Liver (tissue), 9 donors: ENCODE results near the gene CADM2. TPM values are rescaled to one million over a fixed set of nuclear protein-coding genes. Genes with fewer than 3 reads are reported as not detected.

Experiments
- DNase-seq: peaks from one replicate; pipeline ENCODE4 v3.0.0-alpha.2; 2017; ENCODE audit warnings: low spot score
- H3K27ac ChIP-seq, 2 donors: one replicate each; pipeline ENCODE4 v1.7.0; 2013; ENCODE audit warnings: inconsistent platforms in 2 of 2, low read length in 2 of 2, control low read depth in 1 of 2, low read depth in 1 of 2, mild to moderate bottlenecking in 1 of 2
- H3K27me3 ChIP-seq, 4 donors: one replicate each; pipeline versions ENCODE4 v1.6.1 to v1.7.0; 2013; ENCODE audit warnings: low read length in 3 of 4, inconsistent platforms in 1 of 4, mild to moderate bottlenecking in 1 of 4, moderate library complexity in 1 of 4; ENCODE audit not compliant: control insufficient read depth in 4 of 4, insufficient read depth in 4 of 4
- H3K36me3 ChIP-seq, 4 donors: one replicate each; pipeline versions ENCODE4 v1.6.1 to v1.7.0; 2013; ENCODE audit warnings: low read length in 3 of 4, mild to moderate bottlenecking in 3 of 4, low read depth in 1 of 4, moderate library complexity in 1 of 4; ENCODE audit not compliant: control insufficient read depth in 4 of 4, insufficient read depth in 3 of 4
- H3K4me1 ChIP-seq, 4 donors: one replicate each; pipeline versions ENCODE4 v1.6.1 to v1.7.0; 2013; ENCODE audit warnings: low read length in 3 of 4, mild to moderate bottlenecking in 3 of 4, moderate library complexity in 1 of 4; ENCODE audit not compliant: control insufficient read depth in 4 of 4, insufficient read depth in 4 of 4
- H3K4me3 ChIP-seq, 3 donors: one replicate each; pipeline versions ENCODE4 v1.6.1 to v1.7.0; 2013; ENCODE audit warnings: low read length in 3 of 3, control low read depth in 1 of 3, low read depth in 1 of 3, mild to moderate bottlenecking in 1 of 3
- H3K9ac ChIP-seq, 2 donors: one replicate each; pipeline ENCODE4 v1.7.0; 2013; ENCODE audit warnings: low read length in 2 of 2, mild to moderate bottlenecking in 2 of 2, moderate library complexity in 2 of 2, control low read depth in 1 of 2, low read depth in 1 of 2
- H3K9me3 ChIP-seq, 4 donors: one replicate each; pipeline versions ENCODE4 v1.6.1 to v1.7.0; 2013; ENCODE audit warnings: low read length in 3 of 4; ENCODE audit not compliant: control insufficient read depth in 4 of 4
- EGR1 ChIP-seq, 2 donors: IDR thresholded peaks; 2 replicates each; pipeline ENCODE4 v1.6.1; 2016 to 2018; ENCODE audit warnings: antibody characterized with exemption in 2 of 2, low read depth in 2 of 2
- FOXA1 ChIP-seq: IDR thresholded peaks from 2 replicates; pipeline ENCODE4 v1.6.1; 2016; ENCODE audit warnings: antibody characterized with exemption
- FOXA2 ChIP-seq: IDR thresholded peaks from 2 replicates; pipeline ENCODE4 v1.6.1; 2016; ENCODE audit warnings: antibody characterized with exemption
- GABPA ChIP-seq, 2 donors: IDR thresholded peaks in 1 of 2; conservative IDR thresholded peaks in 1 of 2; 2 replicates each; pipeline ENCODE4 v1.6.1; 2016; ENCODE audit warnings: antibody characterized with exemption in 2 of 2, mild to moderate bottlenecking in 1 of 2, moderate library complexity in 1 of 2
- HNF4A ChIP-seq, 2 donors: conservative IDR thresholded peaks; 2 replicates each; pipeline ENCODE4 v1.6.1; 2016; ENCODE audit warnings: antibody characterized with exemption in 2 of 2, mild to moderate bottlenecking in 2 of 2
- HNF4G ChIP-seq: IDR thresholded peaks from 2 replicates; pipeline ENCODE4 v1.6.1; 2016; ENCODE audit warnings: antibody characterized with exemption
- JUND ChIP-seq, 2 donors: IDR thresholded peaks; 2 replicates each; pipeline ENCODE4 v1.6.1; 2016; ENCODE audit warnings: antibody characterized with exemption in 2 of 2
- NR2F2 ChIP-seq: IDR thresholded peaks from 2 replicates; pipeline ENCODE4 v1.6.1; 2016; ENCODE audit warnings: antibody characterized with exemption
- RAD21 ChIP-seq, 2 donors: IDR thresholded peaks; 2 replicates each; pipeline ENCODE4 v1.6.1; 2016; ENCODE audit warnings: antibody characterized with exemption in 2 of 2, mild to moderate bottlenecking in 2 of 2
- RXRA ChIP-seq, 2 donors: IDR thresholded peaks; 2 replicates each; pipeline ENCODE4 v1.6.1; 2017 to 2018; ENCODE audit warnings: antibody characterized with exemption in 2 of 2, mild to moderate bottlenecking in 1 of 2
- SP1 ChIP-seq: IDR thresholded peaks from 2 replicates; pipeline ENCODE4 v1.6.1; 2018; ENCODE audit warnings: antibody characterized with exemption, mild to moderate bottlenecking
- YY1 ChIP-seq: IDR thresholded peaks from 2 replicates; pipeline ENCODE4 v1.6.1; 2016; ENCODE audit warnings: antibody characterized with exemption, mild to moderate bottlenecking
- WGBS: extraction: QIAGEN DNeasy Blood & Tissue Kit; methylation state at CpG from one replicate; pipeline ENCODE4 v1.1.7; 2013; 5-methylcytosine and 5-hydroxymethylcytosine counted together
- polyA plus RNA-seq, 2 donors: library from polyadenylated mRNA; stranded (reverse) in 1 of 2; unstranded in 1 of 2; fragments of 200-250 nt in 1 of 2; fragments of >200 nt in 1 of 2; fragmentation: Nextera tagmentation in 1 of 2; extraction: Ambion mirVana in 1 of 2; gene quantifications; one replicate each; pipeline versions ENCODE4 v1.2.1 to v1.2.3, GENCODE V29; 2013 to 2015
- total RNA-seq, 2 donors: library from RNA; depleted of rRNA; stranded (reverse); fragments of >200 nt; gene quantifications; one replicate each; pipeline ENCODE4 v1.2.3, GENCODE V29; 2014
- TF ChIP-seq, protein P1 (sequence below): IDR thresholded peaks from 2 replicates; pipeline ENCODE4 v1.6.1; 2016; ENCODE audit warnings: antibody characterized with exemption
- TF ChIP-seq, protein P2 (sequence below): fragments of 150-350 bp; IDR thresholded peaks from 2 replicates; pipeline ENCODE4 v1.5.1; 2017; ENCODE audit warnings: improper control_type of control experiment, low read depth, low read length; ENCODE audit not compliant: missing input control
- TF ChIP-seq, protein P3 (sequence below): IDR thresholded peaks from 2 replicates; pipeline ENCODE4 v1.6.1; 2016; ENCODE audit warnings: antibody characterized with exemption
- TF ChIP-seq, protein P4 (sequence below): IDR thresholded peaks from 2 replicates; pipeline ENCODE4 v1.6.1; 2016; ENCODE audit warnings: antibody characterized with exemption, mild to moderate bottlenecking
- TF ChIP-seq, protein P5 (sequence below): IDR thresholded peaks from 2 replicates; pipeline ENCODE4 v1.6.1; 2016; ENCODE audit warnings: antibody characterized with exemption
- donor health status: healthy.
- donor health status: healthy.
- donor health status: healthy.
- donor health status: healthy.
- donor health status: healthy.

The CADM2 gene
- total and polyA plus RNA-seq, 4 donors = 0.35 to 0.92 (median 0.51) TPM

DNA sequence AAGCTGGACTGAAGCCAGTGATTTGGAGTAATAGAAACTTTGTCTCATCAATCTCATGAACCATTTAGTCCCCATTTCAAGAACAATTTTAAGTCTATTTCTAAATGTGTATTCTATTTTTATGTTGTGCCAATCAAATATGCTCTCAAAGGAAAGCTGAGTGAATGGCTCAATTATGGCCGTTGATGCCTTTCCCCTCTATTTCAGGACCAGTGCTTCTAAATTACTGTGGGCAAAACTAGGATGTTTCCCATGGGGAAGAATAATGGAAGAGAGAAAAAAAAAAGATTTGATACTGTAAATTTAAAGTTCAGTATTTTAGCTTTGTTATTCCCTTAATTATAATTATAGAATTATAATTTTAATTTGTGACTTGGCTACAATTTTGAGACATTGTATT is 110.1 kb downstream of the CADM2 start:
- 74% methylated on average over 1 of the region's 1 CpG for WGBS
- TF ChIP-seq, protein P1, sequence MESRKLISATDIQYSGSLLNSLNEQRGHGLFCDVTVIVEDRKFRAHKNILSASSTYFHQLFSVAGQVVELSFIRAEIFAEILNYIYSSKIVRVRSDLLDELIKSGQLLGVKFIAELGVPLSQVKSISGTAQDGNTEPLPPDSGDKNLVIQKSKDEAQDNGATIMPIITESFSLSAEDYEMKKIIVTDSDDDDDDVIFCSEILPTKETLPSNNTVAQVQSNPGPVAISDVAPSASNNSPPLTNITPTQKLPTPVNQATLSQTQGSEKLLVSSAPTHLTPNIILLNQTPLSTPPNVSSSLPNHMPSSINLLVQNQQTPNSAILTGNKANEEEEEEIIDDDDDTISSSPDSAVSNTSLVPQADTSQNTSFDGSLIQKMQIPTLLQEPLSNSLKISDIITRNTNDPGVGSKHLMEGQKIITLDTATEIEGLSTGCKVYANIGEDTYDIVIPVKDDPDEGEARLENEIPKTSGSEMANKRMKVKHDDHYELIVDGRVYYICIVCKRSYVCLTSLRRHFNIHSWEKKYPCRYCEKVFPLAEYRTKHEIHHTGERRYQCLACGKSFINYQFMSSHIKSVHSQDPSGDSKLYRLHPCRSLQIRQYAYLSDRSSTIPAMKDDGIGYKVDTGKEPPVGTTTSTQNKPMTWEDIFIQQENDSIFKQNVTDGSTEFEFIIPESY = no peak
- no peak for TF ChIP-seq YY1
- TF ChIP-seq RXRA (IDR thresholded peaks at IDR 0.05) = no peak
- TF ChIP-seq, protein P2, sequence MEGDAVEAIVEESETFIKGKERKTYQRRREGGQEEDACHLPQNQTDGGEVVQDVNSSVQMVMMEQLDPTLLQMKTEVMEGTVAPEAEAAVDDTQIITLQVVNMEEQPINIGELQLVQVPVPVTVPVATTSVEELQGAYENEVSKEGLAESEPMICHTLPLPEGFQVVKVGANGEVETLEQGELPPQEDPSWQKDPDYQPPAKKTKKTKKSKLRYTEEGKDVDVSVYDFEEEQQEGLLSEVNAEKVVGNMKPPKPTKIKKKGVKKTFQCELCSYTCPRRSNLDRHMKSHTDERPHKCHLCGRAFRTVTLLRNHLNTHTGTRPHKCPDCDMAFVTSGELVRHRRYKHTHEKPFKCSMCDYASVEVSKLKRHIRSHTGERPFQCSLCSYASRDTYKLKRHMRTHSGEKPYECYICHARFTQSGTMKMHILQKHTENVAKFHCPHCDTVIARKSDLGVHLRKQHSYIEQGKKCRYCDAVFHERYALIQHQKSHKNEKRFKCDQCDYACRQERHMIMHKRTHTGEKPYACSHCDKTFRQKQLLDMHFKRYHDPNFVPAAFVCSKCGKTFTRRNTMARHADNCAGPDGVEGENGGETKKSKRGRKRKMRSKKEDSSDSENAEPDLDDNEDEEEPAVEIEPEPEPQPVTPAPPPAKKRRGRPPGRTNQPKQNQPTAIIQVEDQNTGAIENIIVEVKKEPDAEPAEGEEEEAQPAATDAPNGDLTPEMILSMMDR = no peak
- TF ChIP-seq, protein P3, sequence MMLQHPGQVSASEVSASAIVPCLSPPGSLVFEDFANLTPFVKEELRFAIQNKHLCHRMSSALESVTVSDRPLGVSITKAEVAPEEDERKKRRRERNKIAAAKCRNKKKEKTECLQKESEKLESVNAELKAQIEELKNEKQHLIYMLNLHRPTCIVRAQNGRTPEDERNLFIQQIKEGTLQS = no peak
- TF ChIP-seq FOXA1 = no peak
- TF ChIP-seq JUND (IDR thresholded peaks at IDR 0.05) = no peak
- no peak for TF ChIP-seq HNF4A (conservative IDR thresholded peaks at IDR 0.05)
- no peak for TF ChIP-seq RAD21 (IDR thresholded peaks at IDR 0.05)

DNA sequence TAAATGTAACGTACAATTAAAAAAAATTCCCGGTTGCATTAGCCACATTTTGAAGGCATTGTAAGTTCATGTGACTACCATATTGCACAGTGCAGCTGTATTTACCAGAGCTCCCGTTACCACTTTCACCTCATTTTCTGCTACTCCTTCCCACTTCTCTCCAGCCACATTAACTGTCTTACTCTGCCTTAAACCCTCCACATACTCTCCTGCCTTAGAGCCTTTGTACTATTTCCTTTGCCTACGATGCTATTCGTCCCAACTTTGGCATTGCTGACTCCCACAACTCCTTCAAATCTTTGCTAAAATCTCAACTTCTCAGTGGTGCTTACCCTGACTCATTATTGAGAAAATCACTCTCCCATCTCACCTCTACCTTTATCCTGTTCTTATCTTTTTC is 115.2 kb downstream of the CADM2 start:
- Histone ChIP-seq H3K36me3 (no peaks in the 10 kb centered on the region), H3K9ac (no peak overlapping the region), H3K27ac (no peak overlapping the region), H3K4me1 (no peaks in the 10 kb centered on the region), H3K9me3 (no peaks in the 10 kb centered on the region), H3K27me3 (no peaks in the 10 kb centered on the region), H3K4me3 (no peak overlapping the region)
- 74% methylated on average over 5 of the region's 5 CpGs for WGBS
- TF ChIP-seq HNF4A (conservative IDR thresholded peaks at IDR 0.05) (no peak), FOXA1 (no peak), HNF4G (no peak), EGR1 (IDR thresholded peaks at IDR 0.05; ENCODE audit: low read depth in 2 of 2) (no peak), YY1 (no peak), SP1 (no peak), JUND (IDR thresholded peaks at IDR 0.05) (no peak), RXRA (IDR thresholded peaks at IDR 0.05) (no peak), NR2F2 (no peak), GABPA (IDR thresholded peaks at IDR 0.05 in 1 of 2, conservative IDR thresholded peaks at IDR 0.05 in 1 of 2) (no peak), FOXA2 (no peak)
- TF ChIP-seq, protein P4, sequence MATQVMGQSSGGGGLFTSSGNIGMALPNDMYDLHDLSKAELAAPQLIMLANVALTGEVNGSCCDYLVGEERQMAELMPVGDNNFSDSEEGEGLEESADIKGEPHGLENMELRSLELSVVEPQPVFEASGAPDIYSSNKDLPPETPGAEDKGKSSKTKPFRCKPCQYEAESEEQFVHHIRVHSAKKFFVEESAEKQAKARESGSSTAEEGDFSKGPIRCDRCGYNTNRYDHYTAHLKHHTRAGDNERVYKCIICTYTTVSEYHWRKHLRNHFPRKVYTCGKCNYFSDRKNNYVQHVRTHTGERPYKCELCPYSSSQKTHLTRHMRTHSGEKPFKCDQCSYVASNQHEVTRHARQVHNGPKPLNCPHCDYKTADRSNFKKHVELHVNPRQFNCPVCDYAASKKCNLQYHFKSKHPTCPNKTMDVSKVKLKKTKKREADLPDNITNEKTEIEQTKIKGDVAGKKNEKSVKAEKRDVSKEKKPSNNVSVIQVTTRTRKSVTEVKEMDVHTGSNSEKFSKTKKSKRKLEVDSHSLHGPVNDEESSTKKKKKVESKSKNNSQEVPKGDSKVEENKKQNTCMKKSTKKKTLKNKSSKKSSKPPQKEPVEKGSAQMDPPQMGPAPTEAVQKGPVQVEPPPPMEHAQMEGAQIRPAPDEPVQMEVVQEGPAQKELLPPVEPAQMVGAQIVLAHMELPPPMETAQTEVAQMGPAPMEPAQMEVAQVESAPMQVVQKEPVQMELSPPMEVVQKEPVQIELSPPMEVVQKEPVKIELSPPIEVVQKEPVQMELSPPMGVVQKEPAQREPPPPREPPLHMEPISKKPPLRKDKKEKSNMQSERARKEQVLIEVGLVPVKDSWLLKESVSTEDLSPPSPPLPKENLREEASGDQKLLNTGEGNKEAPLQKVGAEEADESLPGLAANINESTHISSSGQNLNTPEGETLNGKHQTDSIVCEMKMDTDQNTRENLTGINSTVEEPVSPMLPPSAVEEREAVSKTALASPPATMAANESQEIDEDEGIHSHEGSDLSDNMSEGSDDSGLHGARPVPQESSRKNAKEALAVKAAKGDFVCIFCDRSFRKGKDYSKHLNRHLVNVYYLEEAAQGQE = no peak
- TF ChIP-seq, protein P2 = no peak
- TF ChIP-seq, protein P1 = no peak
- TF ChIP-seq, protein P5, sequence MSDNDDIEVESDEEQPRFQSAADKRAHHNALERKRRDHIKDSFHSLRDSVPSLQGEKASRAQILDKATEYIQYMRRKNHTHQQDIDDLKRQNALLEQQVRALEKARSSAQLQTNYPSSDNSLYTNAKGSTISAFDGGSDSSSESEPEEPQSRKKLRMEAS = no peak
- TF ChIP-seq, protein P3 = no peak
- DNase-seq = no peak

More for the DNA sequence above, 110.1 kb downstream of the CADM2 start:
- Histone ChIP-seq H3K4me1 (no peaks in the 10 kb centered on the region), H3K27me3 (no peaks in the 10 kb centered on the region), H3K27ac (no peak overlapping the region), H3K36me3 (no peaks in the 10 kb centered on the region), H3K9ac (no peak overlapping the region), H3K9me3 (no peaks in the 10 kb centered on the region), H3K4me3 (no peak overlapping the region)
- DNase-seq = no peak
